H1 (cell line): ENCODE data around the gene CCDC12. TPM values are rescaled to one million over a fixed set of nuclear protein-coding genes. Genes with fewer than 3 reads are reported as not detected.

ENCODE experiments used
- CTCF ChIA-PET: fragments of 300-600 bp; sonication (Branson Sonifier 250); formaldehyde crosslinking; loops from one replicate; lab custom pipeline; 2021; ENCODE audit not compliant: partially characterized antibody; lab: Charles Lee
- POLR2A ChIA-PET: fragments of 300-600 bp; sonication (Branson Sonifier 250); formaldehyde crosslinking; loops from one replicate; lab custom pipeline; 2021; ENCODE audit warnings: inconsistent platforms; ENCODE audit not compliant: partially characterized antibody; lab: Charles Lee
- DNase-seq, 2 experiments: peaks; one replicate each; pipeline versions ENCODE4 v3.0.0 to v3.0.0-alpha.2; 2010 to 2022; ENCODE audit warnings: low spot score in 2 of 2, low read depth in 1 of 2, mixed read lengths in 1 of 2
- FAIRE-seq: peaks from 2 replicates; lab custom pipeline; 2011; peaks lifted over from hg19 to GRCh38; lab: Jason Lieb, UNC
- H2AFZ ChIP-seq: 2 replicates; pipeline ENCODE4 v1.8.1; 2012; ENCODE audit warnings: low read length, inconsistent platforms
- H2AK5ac ChIP-seq: 2 replicates; pipeline ENCODE4 v1.6.1; 2013; ENCODE audit warnings: low read depth, low read length
- H2BK120ac ChIP-seq: replicated peaks from 2 replicates; pipeline ENCODE3; 2013; ENCODE audit warnings: low read depth, low read length, inconsistent platforms
- H2BK12ac ChIP-seq: 2 replicates; pipeline ENCODE4 v1.6.1; 2013; ENCODE audit warnings: low read depth, low read length
- H2BK15ac ChIP-seq: 2 replicates; pipeline ENCODE4 v1.6.1; 2013; ENCODE audit warnings: low read length
- H2BK20ac ChIP-seq: 2 replicates; pipeline ENCODE4 v1.6.1; 2013; ENCODE audit warnings: low read length
- H2BK5ac ChIP-seq: 2 replicates; pipeline ENCODE4 v1.6.1; 2013; ENCODE audit warnings: low read depth, low read length
- H3K14ac ChIP-seq: 2 replicates; pipeline ENCODE4 v1.6.1; 2013; ENCODE audit warnings: inconsistent platforms; ENCODE audit not compliant: insufficient read length
- H3K18ac ChIP-seq: 2 replicates; pipeline ENCODE4 v1.6.1; 2013; ENCODE audit warnings: low read length; ENCODE audit errors: extremely low read depth
- H3K23ac ChIP-seq: 2 replicates; pipeline ENCODE4 v1.6.1; 2013; ENCODE audit warnings: inconsistent platforms; ENCODE audit not compliant: insufficient read length
- H3K23me2 ChIP-seq: 2 replicates; pipeline ENCODE4 v1.6.1; 2013; ENCODE audit warnings: low read depth, low read length
- H3K27ac ChIP-seq: 2 replicates; pipeline ENCODE4 v1.6.1; 2011; ENCODE audit warnings: low read depth, low read length, inconsistent platforms
- H3K27me3 ChIP-seq, 4 experiments: replicated peaks in 1 of 4; 1 replicate in 1 of 4; 2 replicates in 3 of 4; pipeline versions ENCODE4 v1.6.1 to v1.8.1; 2011 to 2013; ENCODE audit warnings: low read length in 3 of 4, mild to moderate bottlenecking in 3 of 4, inconsistent platforms in 2 of 4, mixed read lengths in 2 of 4, moderate library complexity in 1 of 4; ENCODE audit not compliant: control insufficient read depth in 3 of 4, insufficient read depth in 3 of 4; ENCODE audit errors: extremely low read depth in 1 of 4
- H3K36me3 ChIP-seq, 4 experiments: 2 replicates each; pipeline versions ENCODE4 v1.6.1 to v1.8.1; 2011 to 2013; ENCODE audit warnings: mild to moderate bottlenecking in 4 of 4, low read length in 3 of 4, moderate library complexity in 2 of 4, control low read depth in 1 of 4, inconsistent platforms in 1 of 4; ENCODE audit not compliant: insufficient read depth in 4 of 4, control insufficient read depth in 2 of 4
- H3K4ac ChIP-seq: replicated peaks from 2 replicates; pipeline ENCODE3; 2013; ENCODE audit warnings: low read length, low read depth, mixed read lengths, inconsistent platforms; ENCODE audit not compliant: insufficient read length
- H3K4me1 ChIP-seq, 4 experiments: replicated peaks in 1 of 4; 1 replicate in 1 of 4; 2 replicates in 3 of 4; pipeline versions ENCODE4 v1.6.1 to v1.8.1; 2011 to 2013; ENCODE audit warnings: low read length in 3 of 4, inconsistent platforms in 2 of 4, mixed read lengths in 1 of 4; ENCODE audit not compliant: insufficient read depth in 4 of 4, control insufficient read depth in 3 of 4
- H3K4me2 ChIP-seq, 2 experiments: 2 replicates each; pipeline versions ENCODE4 v1.6.1 to v1.8.1; 2011 to 2013; ENCODE audit warnings: low read depth in 2 of 2, low read length in 2 of 2, control low read depth in 1 of 2, inconsistent platforms in 1 of 2, mild to moderate bottlenecking in 1 of 2; ENCODE audit not compliant: insufficient read depth in 1 of 2
- H3K4me3 ChIP-seq, 4 experiments: fragments of 200-600, 300-600 bp in 1 of 4; sonication (generic), shearing (Covaris generic), sonication (Bioruptor Twin) in 1 of 4; 2 replicates each; pipeline versions ENCODE4 v1.5.1 to v1.8.1; 2011 to 2016; ENCODE audit warnings: low read length in 4 of 4, low read depth in 3 of 4, control low read depth in 2 of 4, inconsistent platforms in 2 of 4, mild to moderate bottlenecking in 2 of 4, mixed read lengths in 1 of 4, moderate library complexity in 1 of 4; ENCODE audit not compliant: insufficient read depth in 2 of 4; ENCODE audit errors: extremely low read depth in 1 of 4
- H3K56ac ChIP-seq: replicated peaks from 2 replicates; pipeline ENCODE3; 2013; ENCODE audit warnings: low read depth, mild to moderate bottlenecking, mixed read lengths, low read length, inconsistent platforms; ENCODE audit not compliant: insufficient read length
- H3K79me1 ChIP-seq: 2 replicates; pipeline ENCODE4 v1.6.1; 2013; ENCODE audit warnings: low read depth, low read length, control low read depth
- H3K79me2 ChIP-seq, 2 experiments: 2 replicates each; pipeline versions ENCODE4 v1.6.1 to v1.8.1; 2012 to 2013; ENCODE audit warnings: low read length in 2 of 2, mild to moderate bottlenecking in 2 of 2, inconsistent platforms in 1 of 2; ENCODE audit not compliant: insufficient read depth in 2 of 2, control insufficient read depth in 1 of 2
- H3K9ac ChIP-seq, 4 experiments: replicated peaks in 1 of 4; 1 replicate in 1 of 4; 2 replicates in 3 of 4; pipeline versions ENCODE4 v1.6.1 to v1.8.1; 2011 to 2013; ENCODE audit warnings: low read depth in 3 of 4, low read length in 3 of 4, control low read depth in 2 of 4, mild to moderate bottlenecking in 2 of 4, moderate library complexity in 2 of 4, inconsistent platforms in 1 of 4; ENCODE audit errors: extremely low read depth in 1 of 4
- H3K9me3 ChIP-seq, 2 experiments: 2 replicates each; pipeline versions ENCODE4 v1.6.1 to v1.8.1; 2012 to 2013; ENCODE audit warnings: mild to moderate bottlenecking in 2 of 2, moderate library complexity in 2 of 2, control low read depth in 1 of 2, inconsistent platforms in 1 of 2, low read depth in 1 of 2, low read length in 1 of 2, mixed read lengths in 1 of 2; ENCODE audit not compliant: insufficient read depth in 2 of 2
- H4K20me1 ChIP-seq, 2 experiments: replicated peaks in 1 of 2; 2 replicates each; pipeline versions ENCODE3 to v1.8.1; 2011 to 2013; ENCODE audit warnings: inconsistent platforms in 2 of 2, low read length in 2 of 2, mild to moderate bottlenecking in 1 of 2; ENCODE audit not compliant: insufficient read depth in 2 of 2, control insufficient read depth in 1 of 2
- H4K5ac ChIP-seq: 2 replicates; pipeline ENCODE4 v1.6.1; 2013; ENCODE audit warnings: low read length, low read depth, mixed read lengths, inconsistent platforms; ENCODE audit not compliant: insufficient read length
- H4K8ac ChIP-seq: 2 replicates; pipeline ENCODE4 v1.8.0; 2013; ENCODE audit warnings: mild to moderate bottlenecking, moderate library complexity, low read length, inconsistent platforms; ENCODE audit not compliant: insufficient read depth; ENCODE audit errors: extremely low read depth
- H4K91ac ChIP-seq: replicated peaks from 2 replicates; pipeline ENCODE3; 2013; ENCODE audit warnings: low read length, mixed read lengths, inconsistent platforms; ENCODE audit not compliant: insufficient read length
- ASH2L ChIP-seq: fragments of 200-600, 300-600 bp; sonication (generic); IDR thresholded peaks from one replicate; pipeline ENCODE4 v1.7.1; 2017; ENCODE audit warnings: low read length
- CBX5 ChIP-seq: fragments of 300-800, 300-1000 bp; sonication (generic); IDR thresholded peaks from 2 replicates; pipeline ENCODE4 v1.7.1; 2016; ENCODE audit warnings: antibody characterized with exemption, low read length, low read depth
- CREB1 ChIP-seq: IDR thresholded peaks from 2 replicates; pipeline ENCODE4 v1.6.1; 2012; ENCODE audit warnings: inconsistent platforms
- KDM1A ChIP-seq: fragments of 200-600, 300-600 bp; sonication (generic); IDR thresholded peaks from 2 replicates; pipeline ENCODE4 v1.7.1; 2016; ENCODE audit warnings: mild to moderate bottlenecking, low read length, borderline replicate concordance
- MAFK ChIP-seq: IDR thresholded peaks from 2 replicates; pipeline ENCODE4 v1.6.1; 2012; ENCODE audit warnings: low read depth, mild to moderate bottlenecking, improper control_type of control experiment, low read length
- PHF8 ChIP-seq: fragments of 200-600 bp; sonication (generic); conservative IDR thresholded peaks from 2 replicates; pipeline ENCODE4 v1.7.1; 2012; ENCODE audit warnings: low read depth, mild to moderate bottlenecking, inconsistent platforms, low read length, moderate library complexity
- RAD21 ChIP-seq, 2 experiments: IDR thresholded peaks in 1 of 2; conservative IDR thresholded peaks in 1 of 2; 2 replicates each; pipeline ENCODE4 v1.6.1; 2011; ENCODE audit warnings: low read depth in 2 of 2, low read length in 2 of 2, improper control_type of control experiment in 1 of 2, inconsistent platforms in 1 of 2, mild to moderate bottlenecking in 1 of 2, moderate library complexity in 1 of 2
- RBBP5 ChIP-seq: IDR thresholded peaks from 2 replicates; pipeline ENCODE4 v1.7.1; 2012; ENCODE audit warnings: low read depth, mild to moderate bottlenecking, inconsistent platforms, low read length, moderate library complexity, borderline replicate concordance
- SIN3A ChIP-seq, 2 experiments: IDR thresholded peaks in 1 of 2; conservative IDR thresholded peaks in 1 of 2; 2 replicates each; pipeline ENCODE4 v1.6.1; 2011 to 2012; ENCODE audit warnings: low read length in 2 of 2, improper control_type of control experiment in 1 of 2, low read depth in 1 of 2, mild to moderate bottlenecking in 1 of 2
- SUZ12 ChIP-seq: fragments of 200-600 bp; sonication (generic); IDR thresholded peaks from 2 replicates; pipeline ENCODE4 v1.6.1; 2012; ENCODE audit warnings: mild to moderate bottlenecking, inconsistent platforms, low read length, moderate library complexity, mixed read lengths
- TBP ChIP-seq: IDR thresholded peaks from 2 replicates; pipeline ENCODE4 v1.6.1; 2011; ENCODE audit warnings: low read depth, low read length, improper control_type of control experiment
- USF2 ChIP-seq: IDR thresholded peaks from 2 replicates; pipeline ENCODE4 v1.6.1; 2011; ENCODE audit warnings: low read length, improper control_type of control experiment
- ZNF274 ChIP-seq: IDR thresholded peaks from 2 replicates; pipeline ENCODE4 v1.7.0; 2012; ENCODE audit warnings: low read length, borderline replicate concordance; ENCODE audit errors: extremely low read depth
- WGBS, 2 experiments: shearing (Covaris generic) in 1 of 2; methylation state at CpG; one replicate each; pipeline versions ENCODE4 v1.1.6 to v1.1.7; 2013 to 2015; ENCODE audit warnings: low lambda C conversion rate in 2 of 2, mixed read lengths in 2 of 2, inconsistent platforms in 1 of 2, low coverage in 1 of 2, missing lambda C conversion rate in 1 of 2; ENCODE audit not compliant: insufficient replicate concordance in 2 of 2, insufficient coverage in 1 of 2, insufficient read length in 1 of 2; ENCODE audit errors: extremely low coverage in 1 of 2, missing lambda C conversion rate in 1 of 2; 5-methylcytosine and 5-hydroxymethylcytosine counted together
- polyA plus RNA-seq, 7 experiments: library from polyadenylated mRNA; depleted of rRNA in 3 of 7; stranded (reverse) in 5 of 7; unstranded in 2 of 7; fragments of >200 nt in 5 of 7; fragments of 200-250 nt in 2 of 7; gene quantifications; 1 replicate in 5 of 7; 2 replicates in 1 of 7; 4 replicates in 1 of 7; pipeline versions ENCODE4 v1.2.1 to v1.2.3, GENCODE V29; 2011 to 2013; ENCODE audit warnings: missing spikeins in 2 of 7, mixed read lengths in 2 of 7
- total RNA-seq: library from RNA; stranded (reverse); fragmentation: NEBNext Ultra II Directional; extraction: Animal tissue kit (Norgen Biotek cat#: 25700); gene quantifications from 2 replicates; pipeline ENCODE4 v1.2.1, GENCODE V29; 2021

CCDC12 gene
- total and polyA plus RNA-seq, 2 of the 8 experiments (the other 6 are each of a cell fraction or from before 2014, with no cell fraction given): 29.5 to 41.3 TPM

DNA sequence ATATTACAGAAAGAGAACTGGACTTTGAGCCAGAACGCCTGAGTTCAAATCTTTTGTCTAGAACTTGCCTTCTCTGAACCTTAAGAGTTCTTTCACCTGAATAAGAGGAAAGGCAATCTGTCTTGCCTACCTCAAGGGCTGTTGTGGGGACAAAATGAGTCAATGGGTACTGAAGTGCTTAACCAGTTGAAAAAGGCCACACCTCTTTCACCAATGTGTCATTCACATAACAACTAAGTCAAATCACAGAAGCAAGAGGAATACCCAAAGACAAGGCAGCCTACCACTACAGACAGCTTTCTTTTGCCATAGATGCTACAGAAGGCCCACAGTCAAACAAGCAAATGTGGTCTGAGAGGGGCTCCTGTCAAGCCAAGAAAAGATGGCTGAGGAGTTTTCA lies 42.7 kb upstream of the CCDC12 start:
- TF ChIP-seq TBP (no peak), SIN3A (conservative IDR thresholded peaks at IDR 0.05 in 1 of 2, IDR thresholded peaks at IDR 0.05 in 1 of 2; ENCODE audit: low read depth in 1 of 2, low read length in 2 of 2) (no peak), RAD21 (IDR thresholded peaks at IDR 0.05 in 1 of 2, conservative IDR thresholded peaks at IDR 0.05 in 1 of 2; ENCODE audit: low read depth in 2 of 2, low read length in 2 of 2) (no peak), CBX5 (no peak), KDM1A (no peak), USF2 (no peak), MAFK (no peak), SUZ12 (no peak), ASH2L (no peak), RBBP5 (no peak), CREB1 (no peak), PHF8 (no peak), ZNF274 (no peak)
- 88% methylated on average over 1 of the region's 1 CpG; no CpG with 5 or more reads in 1 of the 2 experiments for WGBS, 2 experiments
- Histone ChIP-seq H3K4me1 (peaks cover 0 to 2% (median 0%) of the 10 kb centered on the region in 4 experiments; a peak in 2 of 7 replicates), H3K4ac (no peak overlapping the region), H3K36me3 (peaks cover 0 to 26% (median 16%) of the 10 kb centered on the region in 4 experiments; a peak in 5 of 8 replicates), H2AFZ (no peak overlapping the region), H3K79me1 (no peaks in the 10 kb centered on the region), H2BK20ac (no peak overlapping the region), H3K56ac (no peak overlapping the region), H3K4me2 (no peak overlapping the region), H4K5ac (no peak overlapping the region), H2BK5ac (no peak overlapping the region), H3K23ac (no peak overlapping the region), H2BK15ac (no peak overlapping the region), H3K23me2 (no peaks in the 10 kb centered on the region), H3K27ac (no peak overlapping the region), H4K20me1 (no peaks in the 10 kb centered on the region), H2BK12ac (no peak overlapping the region), H2AK5ac (no peak overlapping the region), H3K4me3 (no peak overlapping the region), H3K27me3 (no peaks in the 10 kb centered on the region), H3K14ac (no peak overlapping the region), H3K79me2 (no peaks in the 10 kb centered on the region), H2BK120ac (no peak overlapping the region), H4K8ac (no peak overlapping the region), H4K91ac (no peak overlapping the region), H3K9me3 (no peaks in the 10 kb centered on the region), H3K18ac (no peak overlapping the region), H3K9ac (no peak overlapping the region)
- POLR2A ChIA-PET: interaction anchor here (1.4 to 2.8 kb wide), 2 partner anchors 9 to 90 kb away, joined by 3 to 15 read pairs; no protein-coding TSS in a partner anchor
- FAIRE-seq (no peak), DNase-seq (no peak)
- CTCF ChIA-PET: interaction anchor here (0.9 kb wide), 1 partner anchor 305 kb away, joined by 3 read pairs; no protein-coding TSS in a partner anchor
